Left renal cortex interstitium (tissue), 4 donors: Measurements from ENCODE around the gene MAP4. TPM values are rescaled to one million over a fixed set of nuclear protein-coding genes. Genes with fewer than 3 reads are reported as not detected.

Experiments used
- polyA plus RNA-seq, 4 donors: library from polyadenylated mRNA; unstranded; fragments of 120-200 nt; gene quantifications; one replicate each; pipeline ENCODE4 v1.2.1, GENCODE V29; 2013; ENCODE audit not compliant: insufficient read length in 4 of 4

The MAP4 gene
- polyA plus RNA-seq, 4 donors: 165 to 180 (median 176) TPM

Other genes starting within 250 kb of the MAP4 start
- 100 to 1,000 TPM; 109 to 127 (median 124) TPM for gene SMARCC1, start 234.5 kb downstream of the MAP4 start, polyA plus RNA-seq
- 10 to 100 TPM; 55.5 to 81.6 (median 70.2) TPM for gene DHX30, start 213.3 kb downstream of the MAP4 start, polyA plus RNA-seq
- gene CDC25A, start 172.0 kb upstream of the MAP4 start, polyA plus RNA-seq: 10 to 100 TPM in 3 of 4 donors, 1 to 10 TPM in 1; 9.7 to 12.3 (median 10.6) TPM
- gene CAMP, start 207.1 kb upstream of the MAP4 start, polyA plus RNA-seq: 1 to 10 TPM in 2 of 4 donors, under 1 TPM in 1, not detected in 1; 0.79 to 1.4 (median 1.2) TPM
- gene ZNF589, start 224.7 kb upstream of the MAP4 start, polyA plus RNA-seq: 10 to 100 TPM; 12.8 to 19.2 (median 16.8) TPM